Measurements from ENCODE around the gene BNC1.

- TF ChIP-seq ARNTL (CRISPR knock-in tag; IDR thresholded peaks at IDR 0.05; ENCODE audit: borderline replicate concordance, low read depth) (no peak), CSRNP3 (CRISPR knock-in tag; IDR thresholded peaks at IDR 0.05) (no peak), CSDC2 (CRISPR knock-in tag; IDR thresholded peaks at IDR 0.05) (no peak), ZNF70 (CRISPR knock-in tag; IDR thresholded peaks at IDR 0.05) (no peak), PATZ1 (CRISPR knock-in tag; IDR thresholded peaks at IDR 0.05; ENCODE audit: borderline replicate concordance) (no peak)
Observed at GRCh38 chr15:83206526-83207008, 77.9 kb downstream of the BNC1 start.

Measured in SK-N-SH treated with all-trans-retinoic acid at 6 μM for 48 hours (cell line).